ENCODE measurements around the gene ZCCHC2.

- TF ChIP-seq CTCF (IDR thresholded peaks at IDR 0.05) (no peak), POLR2AphosphoS5 (IDR thresholded peaks at IDR 0.05) (no peak), EP300 (IDR thresholded peaks at IDR 0.05) (no peak)
Observed at GRCh38 chr18:62497190-62497772, 25.5 kb upstream of the ZCCHC2 start.
